Fibroblast of pulmonary artery (primary cell): ENCODE results near the gene ITPR3.

ENCODE experiments used
- DNase-seq: peaks from one replicate; pipeline ENCODE4 v3.0.0-alpha.2; 2010; ENCODE audit warnings: low read depth
- H3K4me3 ChIP-seq: replicated peaks from 2 replicates; pipeline ENCODE4 v1.5.1; 2011; ENCODE audit warnings: low read depth, mild to moderate bottlenecking, control low read depth, low read length, moderate library complexity
- CTCF ChIP-seq: IDR thresholded peaks from 2 replicates; pipeline ENCODE4 v1.5.1; 2011; ENCODE audit warnings: mild to moderate bottlenecking, control low read depth, low read length, inconsistent platforms; ENCODE audit errors: missing control alignments

The ITPR3 gene

GRCh38 chr6:33607784-33608161, 13.3 kb upstream of the ITPR3 start:
- H3K4me3 ChIP-seq, result no peak overlapping the region
- peak; percentile 11 for TF ChIP-seq CTCF
- no peak for DNase-seq

DNA sequence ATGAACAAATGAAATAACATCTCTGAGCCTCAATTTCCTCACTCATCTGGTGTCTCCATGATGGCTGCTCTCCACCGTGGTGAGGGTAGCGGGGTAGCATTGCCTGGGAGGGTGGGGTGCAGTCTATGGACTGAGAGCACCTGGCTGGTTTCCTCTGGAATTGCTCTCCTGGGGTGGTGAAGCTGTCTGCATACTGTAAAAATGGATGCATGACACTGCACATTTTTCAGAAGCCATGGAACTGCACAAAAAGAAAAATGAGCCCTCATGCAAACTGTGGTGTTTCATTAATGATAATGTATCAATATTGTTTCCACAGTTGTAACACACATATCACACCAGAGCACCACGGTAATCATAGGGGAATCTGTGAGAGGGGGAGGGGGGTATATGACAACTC, 12.1 kb upstream of the ITPR3 start:
- DNase-seq, result no peak
- TF ChIP-seq CTCF, result no peak
- H3K4me3 ChIP-seq, result no peak overlapping the region

GRCh38 chr6:33609528-33609927, 11.6 kb upstream of the ITPR3 start:
- peak; percentile 56 for DNase-seq
- no peak overlapping the region for H3K4me3 ChIP-seq
- no peak for TF ChIP-seq CTCF

- DNase-seq, result peak; percentile 37
- TF ChIP-seq CTCF, result no peak
- H3K4me3 ChIP-seq, result no peak overlapping the region
Measured at GRCh38 chr6:33610067-33610466, 11.1 kb upstream of the ITPR3 start.

- peak; percentile 34 for DNase-seq
- H3K4me3 ChIP-seq, result no peak overlapping the region
Measured at GRCh38 chr6:33610779-33611732, 10.1 kb upstream of the ITPR3 start.

GRCh38 chr6:33613146-33613794, 7.9 kb upstream of the ITPR3 start:
- no peak overlapping the region for H3K4me3 ChIP-seq
- no peak for DNase-seq
- TF ChIP-seq CTCF, result no peak

More at GRCh38 chr6:33610779-33611732, 10.1 kb upstream of the ITPR3 start:
- TF ChIP-seq CTCF, result no peak
